GM19035 (cell line): ENCODE data around the gene ZNF804B.

ENCODE experiments used
- ATAC-seq: cut with Tn5 transposase; IDR thresholded peaks from one replicate; pipeline ENCODE4 v1.9.1; 2021; ENCODE audit not compliant: unreplicated experiment

The ZNF804B gene

DNA sequence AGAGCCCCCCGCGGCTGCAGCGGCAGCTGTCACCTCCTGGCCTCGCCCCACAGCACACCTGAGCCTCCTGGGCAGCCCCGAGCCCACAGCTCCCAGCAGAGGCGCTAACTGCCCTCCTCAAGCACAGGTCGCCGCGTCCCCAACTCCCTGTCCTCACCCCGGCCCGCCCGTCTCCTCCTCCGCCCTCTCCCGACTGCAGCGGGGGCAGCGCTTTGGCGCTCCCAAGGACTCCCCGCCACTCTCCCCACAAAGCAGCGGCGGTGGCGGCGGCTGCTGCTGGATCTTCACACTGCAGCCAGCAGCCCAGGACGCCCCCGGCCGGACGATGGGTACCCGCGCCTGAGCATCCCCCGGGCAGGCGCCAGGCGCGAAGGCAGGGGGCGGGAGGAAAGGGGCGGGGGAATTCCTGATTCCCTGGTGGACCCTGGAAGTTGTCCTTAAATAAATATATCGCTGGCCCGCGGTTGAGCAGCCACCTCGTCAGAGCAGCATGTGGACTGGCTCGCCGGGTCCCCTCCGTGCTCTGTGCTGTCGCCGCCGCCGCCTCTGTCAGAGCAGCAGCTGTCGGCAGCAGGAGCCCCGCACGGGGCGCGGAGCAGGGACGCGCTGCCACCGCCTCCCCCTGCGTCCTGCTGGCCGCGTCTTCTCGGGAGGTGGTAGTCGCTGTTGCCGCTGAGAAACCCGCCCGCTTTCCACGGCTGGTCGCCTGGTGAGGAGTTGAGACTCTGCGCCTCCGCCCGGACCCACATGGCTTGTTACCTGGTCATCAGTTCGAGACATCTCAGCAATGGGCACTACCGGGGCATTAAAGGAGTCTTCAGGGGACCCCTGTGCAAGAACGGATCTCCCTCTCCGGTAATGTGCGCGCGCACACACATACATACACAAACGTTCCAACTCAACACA, at the start of gene ZNF804B:
ZNF804B (plus strand) TSS at position 471 of the 906 bp plus-strand sequence; CDS start at position 748, 277 bp downstream.
- ATAC-seq: no peak

DNA sequence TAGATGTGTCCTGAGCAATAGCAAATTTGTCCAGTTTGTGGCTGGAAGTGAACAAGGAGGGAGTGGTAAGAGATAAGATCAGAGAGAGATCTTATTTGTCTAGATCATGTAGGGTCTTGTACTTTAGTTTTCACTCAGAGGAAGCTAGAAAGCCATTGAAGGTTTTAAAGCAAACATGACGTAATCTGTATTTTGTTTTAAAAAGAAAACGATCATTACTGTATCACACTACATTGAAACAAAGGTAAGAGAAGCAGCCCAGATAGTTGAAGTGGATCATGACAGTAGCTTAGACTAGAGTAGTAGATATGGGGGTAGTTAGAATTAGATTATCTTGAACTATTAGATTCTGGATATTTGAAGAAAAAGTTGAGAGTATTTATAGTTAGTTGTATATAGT, 23.6 kb upstream of the ZNF804B start:
- ATAC-seq: no peak

DNA sequence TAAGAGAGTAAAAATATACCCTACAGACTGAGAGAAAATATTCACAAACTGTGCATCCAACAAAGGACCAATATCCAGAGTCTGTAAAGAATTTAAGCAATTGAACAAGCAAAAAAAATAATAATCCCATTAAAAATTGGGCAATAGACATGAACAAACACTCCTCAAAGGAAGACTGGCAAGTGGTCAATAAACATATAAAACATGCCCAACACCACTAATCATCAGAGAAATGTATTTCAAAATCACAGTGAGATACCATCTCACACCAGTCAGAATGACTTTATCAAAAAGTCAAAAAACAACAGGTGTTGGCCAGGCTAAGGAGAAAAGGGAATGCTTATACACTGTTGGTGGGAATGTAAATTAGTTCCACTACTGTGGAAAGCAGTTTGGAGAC, 21.9 kb upstream of the ZNF804B start:
- ATAC-seq: no peak

DNA sequence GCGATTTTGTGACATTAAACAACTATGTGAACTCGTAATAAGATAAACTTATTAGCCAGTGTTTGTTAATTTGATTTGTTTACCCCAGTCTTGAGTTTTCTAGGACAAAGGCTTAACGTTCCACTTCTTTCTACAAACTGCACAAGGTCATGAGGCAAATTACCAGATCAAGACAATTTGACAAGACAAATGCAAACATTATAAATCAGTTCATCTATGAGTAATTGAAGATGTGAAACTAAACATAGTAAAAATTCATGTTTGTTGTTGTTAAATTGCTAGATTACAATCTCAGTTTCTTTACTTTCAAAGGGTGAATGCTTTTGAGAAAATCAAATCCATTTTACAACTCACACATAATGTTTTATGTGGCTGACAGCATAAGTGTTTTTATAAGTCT, 13.4 kb upstream of the ZNF804B start:
- ATAC-seq: no peak

DNA sequence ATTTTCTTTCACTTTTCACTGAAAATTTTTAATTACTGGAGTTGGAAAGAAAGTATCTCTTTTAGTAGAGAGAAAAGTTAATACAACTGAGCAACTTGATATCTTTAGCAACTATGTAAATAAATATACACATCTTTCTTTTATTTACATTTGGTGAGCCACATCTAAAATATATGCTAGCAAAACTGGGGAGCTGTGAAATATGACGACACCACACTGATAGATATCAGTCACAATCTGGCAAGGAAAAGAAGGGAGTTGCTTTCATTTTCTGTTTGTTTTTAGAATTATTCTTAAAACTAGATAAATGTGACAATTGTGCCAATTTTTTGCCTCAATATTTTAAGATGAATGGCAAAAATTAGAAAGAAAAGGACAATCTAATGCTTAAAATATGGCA, 2.7 kb upstream of the ZNF804B start:
- ATAC-seq: no peak

DNA sequence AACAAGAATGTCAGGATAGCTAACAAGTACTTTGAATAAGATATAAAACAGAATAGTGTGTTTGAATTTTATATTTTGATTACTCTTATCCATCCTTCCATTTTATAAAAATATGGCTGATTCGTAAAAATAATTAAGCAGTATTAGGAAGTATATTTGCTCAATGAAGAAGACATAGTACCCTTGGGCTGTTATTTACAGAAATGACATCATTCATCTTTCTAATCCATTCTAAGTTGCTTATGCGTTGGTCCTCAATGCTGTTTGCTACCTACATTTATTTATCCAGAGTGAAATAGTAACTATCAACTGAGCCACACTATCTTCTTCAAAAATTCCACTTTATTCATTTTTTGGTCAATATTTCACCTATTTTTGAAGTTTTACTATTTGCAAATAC, 2.1 kb upstream of the ZNF804B start:
- ATAC-seq: no peak

DNA sequence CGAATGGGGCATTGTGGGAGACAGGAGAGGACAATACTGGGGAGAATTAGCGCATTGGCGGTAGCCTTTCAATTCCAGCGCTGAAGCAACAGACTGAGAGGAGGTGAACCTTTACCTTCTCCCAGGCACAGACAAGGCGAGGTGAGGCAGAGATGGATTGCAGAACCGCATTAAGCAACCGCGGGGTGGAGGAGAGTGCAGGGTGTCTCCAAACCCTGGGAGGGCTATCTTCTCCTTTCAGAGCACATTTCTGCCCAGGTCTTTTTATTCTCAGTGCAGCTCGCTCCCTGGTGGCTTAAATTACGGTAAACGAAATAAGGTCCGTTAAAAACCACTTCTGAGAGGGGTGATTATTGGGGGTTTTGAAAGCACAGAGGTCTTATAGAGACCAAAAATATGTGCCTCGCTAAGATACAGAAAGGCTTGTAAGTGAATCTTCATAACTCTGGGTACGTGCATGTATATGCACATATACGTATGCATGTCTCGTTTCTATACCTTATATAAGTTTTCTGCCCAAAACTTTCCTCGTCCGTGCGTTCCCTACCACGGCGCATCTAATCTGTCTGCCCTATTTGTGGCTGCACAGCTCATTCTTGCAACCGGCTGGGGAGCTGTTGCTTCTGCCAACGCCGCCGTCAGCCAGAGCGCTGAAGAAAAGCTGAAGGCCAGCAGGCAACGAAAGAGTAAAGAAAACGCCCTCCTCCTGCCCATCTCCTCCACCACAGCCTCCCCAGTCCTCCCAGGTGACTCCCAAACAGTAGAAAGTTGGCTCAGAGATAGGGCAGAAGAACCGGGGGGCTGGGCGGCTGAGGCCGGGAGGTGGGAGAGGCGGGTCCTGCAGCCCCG, 895 bp upstream of the ZNF804B start:
- no peak for ATAC-seq

DNA sequence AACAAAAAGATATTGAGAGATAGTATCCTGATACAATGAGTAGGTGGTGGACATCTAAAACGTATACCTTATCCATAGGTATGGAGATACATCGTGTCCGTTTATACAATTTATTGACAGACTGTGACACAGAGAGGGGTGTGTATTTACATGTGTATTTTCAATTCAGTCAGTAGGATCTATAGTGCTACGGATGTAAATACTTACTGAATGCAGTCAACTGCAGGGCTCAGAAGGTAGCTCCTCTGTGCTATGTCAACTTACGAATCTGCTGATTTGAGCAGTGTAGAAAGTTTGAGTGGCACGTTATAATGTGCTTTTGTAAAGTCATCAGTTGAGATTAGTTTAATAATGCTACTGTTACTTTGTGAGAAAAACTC, 626 bp downstream of the ZNF804B start:
- ATAC-seq: no peak

DNA sequence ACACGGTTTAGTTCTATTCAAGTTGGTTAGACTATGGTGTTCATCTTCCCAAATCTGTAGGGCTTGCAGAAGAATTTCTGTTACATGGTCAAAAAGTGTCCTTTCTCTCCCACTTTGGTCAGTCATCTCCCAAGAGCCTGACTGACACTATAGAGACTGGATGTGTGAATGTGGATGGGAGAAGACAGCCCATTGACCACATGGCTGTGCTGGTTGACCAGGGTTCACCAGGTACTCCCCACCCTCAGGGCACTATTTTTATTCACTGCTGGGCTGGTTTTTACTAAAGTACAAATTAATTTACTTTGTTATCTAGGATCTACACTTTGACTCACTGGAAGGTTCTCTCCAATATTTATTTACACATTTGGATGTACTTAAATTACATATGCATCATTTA, 2.3 kb downstream of the ZNF804B start:
- ATAC-seq: no peak

DNA sequence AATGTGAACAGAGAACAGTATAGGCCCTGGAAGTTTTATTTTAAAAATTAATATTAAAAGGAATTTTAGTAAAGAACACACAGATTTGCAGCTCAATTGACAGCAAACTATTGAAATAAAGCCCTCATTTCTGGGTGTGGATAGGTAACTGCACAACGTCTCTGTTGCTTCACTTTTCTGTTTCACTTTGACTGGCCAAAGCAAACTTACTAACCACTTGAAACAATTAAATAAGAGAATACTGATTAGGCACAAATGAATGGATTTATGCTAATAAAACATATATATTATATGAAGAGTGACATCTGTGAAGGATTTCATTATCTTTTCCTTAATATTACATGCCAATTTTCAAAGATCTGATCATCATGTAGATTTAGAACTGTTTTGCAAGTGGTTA, 11.9 kb downstream of the ZNF804B start:
- ATAC-seq: no peak

DNA sequence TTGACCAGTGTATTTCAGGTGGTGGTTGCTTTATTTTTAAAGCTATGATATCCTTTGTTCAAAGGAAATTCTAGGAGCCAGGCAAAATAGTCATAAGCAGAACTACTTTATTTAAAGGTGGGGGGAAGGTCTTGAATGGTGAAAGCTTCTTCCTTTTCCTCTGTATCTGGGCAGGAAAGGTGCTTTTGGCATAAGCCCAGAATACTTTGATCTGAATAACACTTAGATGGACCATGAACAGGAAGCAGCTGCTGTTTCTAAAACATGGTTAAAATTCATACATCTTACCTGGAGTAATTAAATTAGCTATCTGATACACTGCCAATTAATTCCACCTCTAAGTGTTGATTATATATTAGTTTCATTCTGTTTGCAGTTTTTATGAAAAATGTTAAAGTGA, 13.3 kb downstream of the ZNF804B start:
- ATAC-seq: no peak

DNA sequence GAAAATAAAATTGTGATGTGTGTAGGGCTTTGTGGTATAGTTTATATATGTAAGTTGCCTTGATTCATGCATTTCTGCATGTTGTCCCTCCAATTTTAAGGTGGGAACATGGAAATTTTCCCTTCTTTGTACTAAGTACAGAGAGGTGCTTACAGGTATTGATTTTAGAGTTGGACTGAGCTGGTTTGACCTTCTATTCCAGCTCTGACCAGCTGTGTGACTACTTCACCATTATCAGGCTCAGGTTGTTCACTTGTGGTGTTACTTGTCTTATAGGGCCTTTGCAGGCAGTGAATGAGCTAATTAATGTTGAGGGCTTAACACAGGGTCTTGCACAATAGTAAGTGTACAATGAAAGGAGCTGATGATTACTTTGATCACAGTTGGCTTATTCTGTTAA, 16.3 kb downstream of the ZNF804B start:
- no peak for ATAC-seq

DNA sequence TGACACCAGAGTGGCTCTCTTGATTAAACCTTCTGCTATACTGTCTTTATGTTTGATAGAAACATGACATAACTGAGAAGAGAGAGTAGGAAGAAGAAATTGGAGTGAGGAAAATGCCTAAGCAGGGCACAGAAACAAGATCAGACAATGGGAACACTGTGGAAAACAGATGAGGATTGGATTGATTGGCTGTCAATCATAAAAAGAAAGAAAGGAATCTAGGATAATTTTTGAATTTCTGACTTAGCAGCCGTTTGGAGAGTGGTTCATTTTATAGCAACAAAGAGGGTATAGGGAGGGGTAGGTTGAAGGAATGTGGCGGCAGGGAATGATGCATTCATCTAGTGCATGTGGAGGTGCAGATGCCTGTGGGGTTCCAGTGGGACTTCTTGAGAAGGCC, 28.3 kb downstream of the ZNF804B start:
- no peak for ATAC-seq

DNA sequence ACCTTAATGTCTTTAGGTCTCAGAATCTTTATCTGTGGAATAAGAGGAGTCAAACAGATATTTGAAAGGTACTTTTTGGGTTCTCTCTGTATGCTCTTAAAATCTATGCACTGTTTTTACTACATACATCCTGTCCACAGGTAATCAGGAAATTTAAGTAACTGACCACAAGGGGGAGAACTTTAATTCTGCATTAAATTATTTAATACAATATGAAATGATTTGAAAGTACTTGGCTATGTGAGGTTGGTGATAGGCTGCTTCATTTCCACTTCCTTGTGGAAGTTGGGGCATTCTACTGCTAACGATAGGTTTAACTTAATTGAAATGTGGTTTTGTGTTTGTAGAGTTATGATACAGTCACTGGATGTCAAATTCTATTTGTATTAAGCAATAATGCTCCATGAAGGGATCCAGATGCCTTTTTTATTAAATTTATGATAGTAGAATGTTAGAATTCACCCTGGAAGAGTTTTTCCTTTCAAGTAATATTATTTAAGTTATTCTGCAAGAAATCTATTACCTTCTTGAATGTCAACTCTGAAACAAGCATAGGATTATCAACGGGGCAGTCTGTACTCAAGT, 30.1 kb downstream of the ZNF804B start:
- no peak for ATAC-seq

DNA sequence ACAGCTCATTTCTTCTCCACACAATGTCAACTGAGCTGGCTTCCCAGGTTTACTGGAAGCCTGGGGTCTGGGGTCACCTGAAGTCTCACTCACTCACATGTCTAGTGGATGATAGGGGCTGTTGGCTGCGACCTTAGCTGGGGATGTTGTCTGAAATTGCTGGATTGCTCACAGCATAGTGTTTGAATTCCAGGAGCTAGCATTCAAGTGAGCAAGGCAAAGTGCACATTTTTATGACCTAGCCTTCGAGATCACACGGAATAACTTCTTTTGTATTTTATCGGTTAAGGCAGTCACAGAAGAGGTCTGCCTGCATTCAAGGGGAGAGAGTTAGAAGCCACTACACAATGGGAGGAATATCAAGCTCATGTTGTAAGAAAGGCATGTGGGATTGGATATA, 32.4 kb downstream of the ZNF804B start:
- ATAC-seq: no peak

DNA sequence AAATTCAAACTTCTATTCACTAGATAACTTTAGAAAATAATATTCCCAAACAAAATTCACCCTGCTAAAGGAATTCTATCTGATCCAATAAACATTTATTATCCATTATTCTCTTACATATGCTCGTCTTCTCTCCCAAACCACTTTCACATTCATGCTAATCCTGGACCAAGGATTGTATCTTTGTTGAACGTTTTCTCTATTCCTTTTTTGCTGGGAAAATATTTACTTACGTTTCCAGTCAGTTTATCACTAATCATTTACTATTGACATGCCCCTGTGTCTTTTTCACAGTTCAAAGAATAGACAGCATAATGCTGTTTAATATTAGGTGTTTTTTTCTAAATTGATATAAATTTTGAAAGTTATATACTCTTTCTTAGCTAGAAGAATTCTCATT, 32.9 kb downstream of the ZNF804B start:
- ATAC-seq: no peak

DNA sequence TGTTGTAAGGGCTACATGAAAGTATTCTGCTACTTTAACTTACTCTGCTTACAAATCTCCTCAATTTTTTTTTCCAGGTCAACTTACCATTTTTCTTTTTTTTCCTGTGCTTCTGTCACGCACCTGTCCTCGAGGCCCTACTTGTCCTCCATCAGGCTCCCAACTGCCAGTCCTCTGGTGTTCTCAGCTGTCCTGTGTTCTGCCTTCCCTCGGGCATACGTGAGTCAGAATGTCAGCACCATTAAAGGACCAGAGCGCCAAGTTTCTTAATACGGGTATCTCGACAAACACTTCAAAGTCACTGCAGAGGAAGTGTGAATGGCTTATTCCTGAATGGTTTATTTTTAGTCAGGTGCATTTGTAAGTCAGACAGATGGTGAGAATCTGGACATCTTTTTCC, 36.1 kb downstream of the ZNF804B start, which contains the start of gene TEX47:
TEX47 (minus strand) TSS at position 185 of the 400 bp plus-strand sequence. CDS start 795 bp downstream, outside the sequence.
- no peak for ATAC-seq

DNA sequence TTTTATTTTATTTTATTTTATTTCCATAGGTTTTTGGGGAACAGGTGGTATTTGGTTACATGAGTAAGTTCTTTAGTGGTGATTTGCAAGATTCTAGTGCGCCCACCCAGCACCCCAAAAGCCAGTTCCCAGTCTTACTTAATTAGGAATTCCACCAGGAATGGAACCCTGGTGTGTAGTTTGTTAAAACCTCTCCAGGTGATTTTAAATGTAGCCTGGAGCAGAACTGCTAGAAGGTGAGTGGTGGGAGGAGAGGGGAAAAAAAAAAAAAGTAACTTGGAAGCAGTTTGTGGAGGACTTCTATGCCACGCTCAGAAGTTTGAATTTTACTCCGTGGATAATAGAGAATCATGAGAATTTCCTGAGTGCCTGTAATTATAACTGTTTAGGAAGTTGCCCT, 41.5 kb downstream of the ZNF804B start:
- ATAC-seq: no peak

DNA sequence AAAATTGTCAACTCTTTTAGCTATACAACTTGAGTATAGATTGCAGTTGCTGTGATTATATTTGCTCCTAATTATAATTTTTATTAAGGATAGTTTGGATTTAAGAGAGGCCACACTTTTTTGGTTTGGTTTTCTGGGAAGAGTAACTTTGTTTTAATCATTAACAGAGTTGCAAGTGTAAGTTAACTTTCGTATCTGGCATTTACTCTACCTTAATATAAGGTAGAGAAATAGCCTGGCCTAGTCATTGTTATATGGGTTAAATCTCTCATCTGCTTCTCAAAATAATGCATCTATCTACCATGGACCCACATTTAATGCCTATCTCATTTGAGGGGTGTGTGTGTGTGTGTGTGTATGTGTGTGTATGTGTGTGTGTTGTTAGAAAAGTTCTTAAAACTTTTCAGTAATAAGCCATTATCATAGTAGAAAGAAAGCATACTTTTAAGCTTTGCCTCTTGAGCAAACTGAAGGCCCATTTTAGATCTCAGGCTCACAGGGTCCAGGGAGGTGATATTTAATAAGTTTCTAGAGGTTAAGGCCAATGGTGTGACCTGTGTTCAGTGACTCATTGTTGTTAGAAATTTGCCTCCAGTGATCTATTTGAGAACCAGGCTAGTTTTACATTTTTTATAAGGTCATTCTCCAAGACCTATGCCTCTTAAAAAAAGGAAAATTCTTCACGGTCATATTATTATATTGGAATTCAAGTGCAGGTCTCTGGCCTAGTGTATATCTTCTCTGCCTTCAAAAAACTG, 47.0 kb downstream of the ZNF804B start:
- ATAC-seq: no peak

DNA sequence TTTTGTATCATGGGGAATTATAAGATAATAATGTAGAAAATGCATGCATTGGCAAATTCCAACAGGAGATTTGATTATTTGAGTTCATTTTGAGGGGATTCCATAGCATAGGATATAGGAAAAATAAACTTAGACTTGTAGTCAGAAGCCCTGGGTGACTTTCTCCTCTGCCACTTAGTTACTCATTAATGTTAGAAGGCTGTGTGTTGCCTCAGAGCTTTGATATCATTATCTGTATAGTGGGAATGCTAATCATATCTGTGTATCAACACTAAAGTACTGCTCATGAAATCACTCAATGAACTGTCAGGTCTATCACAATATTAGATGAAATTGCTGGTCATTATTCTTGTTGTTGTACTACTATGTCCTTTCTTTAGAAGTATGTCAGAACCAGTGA, 59.1 kb downstream of the ZNF804B start:
- no peak for ATAC-seq

DNA sequence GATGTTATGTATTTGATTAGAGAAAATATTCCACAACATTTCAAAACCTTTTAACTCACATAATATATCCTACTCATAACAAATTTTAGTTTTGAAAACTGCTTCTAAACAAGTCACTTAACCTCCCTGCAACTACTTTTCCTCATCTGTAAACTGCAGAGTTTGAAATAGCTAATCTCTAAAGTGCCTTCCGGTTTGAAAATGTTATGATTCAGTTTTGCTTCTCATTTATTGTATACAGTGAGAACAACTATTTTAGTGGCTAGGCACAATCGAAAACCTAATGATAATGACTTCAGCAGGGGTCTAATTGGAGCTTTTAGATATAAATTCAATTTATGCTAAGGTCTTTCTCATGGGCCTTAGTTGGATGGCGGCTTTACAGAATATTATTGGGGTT, 66.7 kb downstream of the ZNF804B start:
- peak; percentile 59 for ATAC-seq
